Esophagus (tissue), 2 donors: Measurements from ENCODE around the gene SH3TC1. TPM values are rescaled to one million over a fixed set of nuclear protein-coding genes. Genes with fewer than 3 reads are reported as not detected.
A peak's percentile ranks its signal among the peaks of the same experiment; 100 is the strongest.

Experiments used
- H3K27ac ChIP-seq, 2 donors: one replicate each; pipeline ENCODE4 v1.5.1; 2013; ENCODE audit warnings: low read depth in 2 of 2, mild to moderate bottlenecking in 2 of 2, inconsistent platforms in 1 of 2, low read length in 1 of 2, moderate library complexity in 1 of 2
- H3K27me3 ChIP-seq, 2 donors: one replicate each; pipeline ENCODE4 v1.6.1; 2013; ENCODE audit warnings: low read length in 2 of 2, control low read depth in 1 of 2, mild to moderate bottlenecking in 1 of 2; ENCODE audit not compliant: insufficient read depth in 2 of 2, control insufficient read depth in 1 of 2
- H3K36me3 ChIP-seq, 2 donors: one replicate each; pipeline ENCODE4 v1.6.1; 2013; ENCODE audit warnings: low read length in 1 of 2; ENCODE audit not compliant: control insufficient read depth in 2 of 2, insufficient read depth in 2 of 2
- H3K4me1 ChIP-seq, 2 donors: one replicate each; pipeline ENCODE4 v1.6.1; 2013; ENCODE audit warnings: low read length in 1 of 2; ENCODE audit not compliant: control insufficient read depth in 2 of 2, insufficient read depth in 2 of 2
- H3K4me3 ChIP-seq, 2 donors: one replicate each; pipeline ENCODE4 v1.5.1; 2013; ENCODE audit warnings: low read length in 2 of 2, mild to moderate bottlenecking in 2 of 2, low read depth in 1 of 2, moderate library complexity in 1 of 2
- H3K9me3 ChIP-seq, 2 donors: one replicate each; pipeline ENCODE4 v1.6.1; 2013; ENCODE audit warnings: mild to moderate bottlenecking in 2 of 2, low read depth in 1 of 2, low read length in 1 of 2, moderate library complexity in 1 of 2; ENCODE audit not compliant: control insufficient read depth in 2 of 2, insufficient read depth in 1 of 2
- WGBS, 2 donors: extraction: QIAGEN DNeasy Blood & Tissue Kit; methylation state at CpG; one replicate each; pipeline ENCODE4 v1.1.7; 2013; 5-methylcytosine and 5-hydroxymethylcytosine counted together
- polyA plus RNA-seq, 2 donors: library from polyadenylated mRNA; stranded (reverse); fragments of 200-250 nt; gene quantifications; one replicate each; pipeline ENCODE4 v1.2.3, GENCODE V29; 2013
- donor health status: healthy with polysubstance abuse.
- donor health status: Bipolar disorder and iron deficiency.

Gene SH3TC1
- polyA plus RNA-seq, 2 donors, result 18.0 to 19.2 TPM

GRCh38 chr4:8252301-8253173 lies 53.4 kb downstream of the SH3TC1 start:
- WGBS, 2 donors, result 81 to 87% methylated on average over 23 of the region's 23 CpGs
- Histone ChIP-seq H3K9me3 (no peaks in the 10 kb centered on the region), H3K27ac (no peak overlapping the region), H3K27me3 (no peaks in the 10 kb centered on the region), H3K4me1 (peaks cover 2 to 10% of the 10 kb centered on the region in 2 donors), H3K4me3 (no peak overlapping the region), H3K36me3 (no peaks in the 10 kb centered on the region)

GRCh38 chr4:8254076-8254475 lies 55.0 kb downstream of the SH3TC1 start:
- no peak overlapping the region for H3K4me3 ChIP-seq
- H3K9me3 ChIP-seq, result no peaks in the 10 kb centered on the region
- no peaks in the 10 kb centered on the region for H3K27me3 ChIP-seq
- H3K27ac ChIP-seq, result no peak overlapping the region
- peaks cover 2 to 5% of the 10 kb centered on the region in 2 donors for H3K4me1 ChIP-seq
- H3K36me3 ChIP-seq, result no peaks in the 10 kb centered on the region
- 57 to 64% methylated on average over 6 of the region's 6 CpGs for WGBS, 2 donors

- H3K4me1 ChIP-seq, result peaks cover 2 to 7% of the 10 kb centered on the region in 2 donors
- H3K27me3 ChIP-seq, result no peaks in the 10 kb centered on the region
- H3K36me3 ChIP-seq, result no peaks in the 10 kb centered on the region
- 55 to 59% methylated on average over 14 of the region's 14 CpGs for WGBS, 2 donors
- H3K4me3 ChIP-seq, result no peak overlapping the region
- H3K27ac ChIP-seq, result peak overlapping the region in 1 of 2 donors; percentile 33
- H3K9me3 ChIP-seq, result no peaks in the 10 kb centered on the region
Measured at GRCh38 chr4:8255698-8256441, 56.8 kb downstream of the SH3TC1 start.

- Histone ChIP-seq H3K4me3 (no peak overlapping the region), H3K27me3 (no peaks in the 10 kb centered on the region), H3K27ac (no peak overlapping the region), H3K36me3 (no peaks in the 10 kb centered on the region), H3K9me3 (no peaks in the 10 kb centered on the region), H3K4me1 (peaks cover 5 to 8% of the 10 kb centered on the region in 2 donors)
- 68 to 71% methylated on average over 4 of the region's 4 CpGs for WGBS, 2 donors
Measured at GRCh38 chr4:8257854-8258253, 58.8 kb downstream of the SH3TC1 start.

- WGBS, 2 donors, result 63 to 73% methylated on average over 13 of the region's 13 CpGs
- H3K9me3 ChIP-seq, result no peaks in the 10 kb centered on the region
- peaks cover 5 to 8% of the 10 kb centered on the region in 2 donors for H3K4me1 ChIP-seq
- no peaks in the 10 kb centered on the region for H3K27me3 ChIP-seq
- H3K4me3 ChIP-seq, result no peak overlapping the region
- no peaks in the 10 kb centered on the region for H3K36me3 ChIP-seq
- no peak overlapping the region for H3K27ac ChIP-seq
Measured at GRCh38 chr4:8258552-8259212, 59.6 kb downstream of the SH3TC1 start.

- Histone ChIP-seq H3K27ac (no peak overlapping the region), H3K4me1 (peaks cover 3 to 8% of the 10 kb centered on the region in 2 donors), H3K36me3 (no peaks in the 10 kb centered on the region), H3K4me3 (no peak overlapping the region), H3K27me3 (no peaks in the 10 kb centered on the region), H3K9me3 (no peaks in the 10 kb centered on the region)
- WGBS, 2 donors, result 74 to 77% methylated on average over 11 of the region's 11 CpGs
Measured at GRCh38 chr4:8259743-8260430, 60.8 kb downstream of the SH3TC1 start.

GRCh38 chr4:8260656-8261111 lies 61.6 kb downstream of the SH3TC1 start:
- Histone ChIP-seq H3K36me3 (no peaks in the 10 kb centered on the region), H3K4me3 (no peak overlapping the region), H3K4me1 (peaks cover 3 to 7% of the 10 kb centered on the region in 2 donors), H3K27me3 (no peaks in the 10 kb centered on the region), H3K9me3 (no peaks in the 10 kb centered on the region), H3K27ac (peak overlapping the region in 1 of 2 donors; percentile 26)
- WGBS, 2 donors, result 16 to 33% methylated on average over 13 of the region's 13 CpGs

GRCh38 chr4:8261851-8262535 lies 62.9 kb downstream of the SH3TC1 start:
- H3K27me3 ChIP-seq, result no peaks in the 10 kb centered on the region
- H3K4me3 ChIP-seq, result no peak overlapping the region
- no peak overlapping the region for H3K27ac ChIP-seq
- WGBS, 2 donors, result 77 to 78% methylated on average over 25 of the region's 25 CpGs
- H3K9me3 ChIP-seq, result no peaks in the 10 kb centered on the region
- peaks cover 3% of the 10 kb centered on the region in 2 donors for H3K4me1 ChIP-seq
- no peaks in the 10 kb centered on the region for H3K36me3 ChIP-seq
